HepG2 (cell line): ENCODE results near the gene SP110. TPM values are rescaled to one million over a fixed set of nuclear protein-coding genes. Genes with fewer than 3 reads are reported as not detected.

Source experiments
- ARNT2 ChIP-seq: sonication (generic); formaldehyde crosslinking; IDR thresholded peaks from 2 replicates; pipeline ENCODE4 v1.8.0; 2022; ENCODE audit warnings: mild to moderate bottlenecking, low read depth, missing genetic modification reagents, moderate library complexity
- CCAR2 ChIP-seq: fragments of 200-400 bp; formaldehyde crosslinking; optimal IDR thresholded peaks from 2 replicates; pipeline ENCODE3; 2018; ENCODE audit warnings: low read depth, mild to moderate bottlenecking, low read length, moderate library complexity
- FLYWCH1 ChIP-seq: sonication (generic); formaldehyde crosslinking; IDR thresholded peaks from 2 replicates; pipeline ENCODE4 v1.8.1; 2023; ENCODE audit warnings: mild to moderate bottlenecking, missing genetic modification reagents
- FOXC1 ChIP-seq: sonication (generic); formaldehyde crosslinking; IDR thresholded peaks from 2 replicates; pipeline ENCODE4 v1.8.0; 2022; ENCODE audit warnings: mild to moderate bottlenecking, missing genetic modification reagents, borderline replicate concordance
- LRRFIP1 ChIP-seq: sonication (generic); formaldehyde crosslinking; conservative IDR thresholded peaks from 2 replicates; pipeline ENCODE4 v1.4.0; 2020; ENCODE audit warnings: missing genetic modification reagents
- MIER3 ChIP-seq: IDR thresholded peaks from 2 replicates; pipeline ENCODE4 v1.6.1; 2016; ENCODE audit warnings: missing compliant biosample characterization, borderline replicate concordance
- MLXIP ChIP-seq: sonication (generic); formaldehyde crosslinking; IDR thresholded peaks from 2 replicates; pipeline ENCODE4 v1.9.0; 2021; ENCODE audit warnings: missing genetic modification reagents, borderline replicate concordance
- NCOA1 ChIP-seq: sonication (generic); formaldehyde crosslinking; IDR thresholded peaks from 2 replicates; pipeline ENCODE4 v1.9.0; 2021; ENCODE audit warnings: missing genetic modification reagents
- NFIC ChIP-seq: IDR thresholded peaks from 2 replicates; pipeline ENCODE4 v1.6.1; 2012; ENCODE audit warnings: mild to moderate bottlenecking, low read length, inconsistent platforms
- NFYB ChIP-seq: sonication (generic); formaldehyde crosslinking; IDR thresholded peaks from 2 replicates; pipeline ENCODE4 v1.4.0; 2020; ENCODE audit warnings: missing genetic modification reagents
- PLRG1 ChIP-seq: fragments of 450-650 bp; conservative IDR thresholded peaks from 2 replicates; pipeline ENCODE4 v1.6.1; 2016
- SNAI1 ChIP-seq: sonication (generic); formaldehyde crosslinking; IDR thresholded peaks from 2 replicates; pipeline ENCODE4 v1.5.0; 2020; ENCODE audit warnings: mild to moderate bottlenecking, missing genetic modification reagents, borderline replicate concordance
- THAP9 ChIP-seq: sonication (generic); formaldehyde crosslinking; IDR thresholded peaks from 2 replicates; pipeline ENCODE4; 2020; ENCODE audit warnings: missing genetic modification reagents, mild to moderate bottlenecking, borderline replicate concordance
- XBP1 ChIP-seq: sonication (generic); formaldehyde crosslinking; IDR thresholded peaks from 2 replicates; pipeline ENCODE4 v1.5.0; 2020; ENCODE audit warnings: missing genetic modification reagents
- ZC3H4 ChIP-seq: sonication (generic); formaldehyde crosslinking; IDR thresholded peaks from 2 replicates; pipeline ENCODE4 v1.4.0; 2020; ENCODE audit warnings: missing genetic modification reagents, borderline replicate concordance
- ZFX ChIP-seq: sonication (generic); formaldehyde crosslinking; IDR thresholded peaks from 2 replicates; pipeline ENCODE4 v1.4.0; 2020; ENCODE audit warnings: mild to moderate bottlenecking, low read depth, missing genetic modification reagents, moderate library complexity
- ZFYVE20 ChIP-seq: sonication (generic); formaldehyde crosslinking; IDR thresholded peaks from 2 replicates; pipeline ENCODE4 v1.8.0; 2023; ENCODE audit warnings: low read depth, mild to moderate bottlenecking, moderate library complexity, missing genetic modification reagents, borderline replicate concordance
- ZNF20 ChIP-seq: sonication (generic); formaldehyde crosslinking; IDR thresholded peaks from 2 replicates; pipeline ENCODE4 v1.4.0; 2020; ENCODE audit warnings: mild to moderate bottlenecking, moderate library complexity, missing genetic modification reagents
- ZNF468 ChIP-seq: sonication (generic); formaldehyde crosslinking; IDR thresholded peaks from 2 replicates; pipeline ENCODE4 v1.8.0; 2022; ENCODE audit warnings: mild to moderate bottlenecking, moderate library complexity, missing genetic modification reagents
- ZNF737 ChIP-seq: sonication (generic); formaldehyde crosslinking; IDR thresholded peaks from 2 replicates; pipeline ENCODE4 v1.5.0; 2020; ENCODE audit warnings: missing genetic modification reagents, mild to moderate bottlenecking, borderline replicate concordance
- ZNF749 ChIP-seq: sonication (generic); formaldehyde crosslinking; IDR thresholded peaks from 2 replicates; pipeline ENCODE4 v1.8.0; 2022; ENCODE audit warnings: mild to moderate bottlenecking, missing genetic modification reagents, moderate library complexity, borderline replicate concordance
- ZNF75D ChIP-seq: sonication (generic); formaldehyde crosslinking; IDR thresholded peaks from 2 replicates; pipeline ENCODE4 v1.8.1; 2023; ENCODE audit warnings: missing genetic modification reagents, mild to moderate bottlenecking, borderline replicate concordance
- polyA plus RNA-seq, 8 experiments: library from polyadenylated mRNA; depleted of rRNA in 3 of 8; stranded (reverse) in 7 of 8; unstranded in 1 of 8; fragments of >200 nt; fragmentation: Illumina TruSeq in 4 of 8; extraction: Trizol in 4 of 8; gene quantifications; 2 replicates each; pipeline versions ENCODE4 v1.2.1 to v1.2.3, GENCODE V29; 2011 to 2016; ENCODE audit warnings: low read depth in 4 of 8, missing spikeins in 1 of 8, mixed read lengths in 1 of 8; ENCODE audit not compliant: insufficient read depth in 1 of 8
- total RNA-seq, 5 experiments: library from RNA; depleted of rRNA; stranded (reverse); fragments of >200 nt; fragmentation: Illumina TruSeq; extraction: Trizol; gene quantifications; 2 replicates each; pipeline ENCODE4 v1.2.3, GENCODE V29; 2016; ENCODE audit warnings: low read depth in 1 of 5

Gene SP110
- total and polyA plus RNA-seq, 2 of the 13 experiments (the other 11 are each of a cell fraction or from before 2014, with no cell fraction given) = 7.9 to 10.4 TPM

GRCh38 chr2:230219419-230220331 lies at the start of gene SP110 (continued):
- TF ChIP-seq ZFX (CRISPR knock-in tag) (peak; percentile 40; the same call in 1 of the 2 replicates), ZNF749 (CRISPR knock-in tag) (no peak), FOXC1 (CRISPR knock-in tag) (no peak), ZNF20 (CRISPR knock-in tag) (no peak), FLYWCH1 (CRISPR knock-in tag) (no peak), CCAR2 (no peak), ZC3H4 (CRISPR knock-in tag) (no peak), ZFYVE20 (no peak), LRRFIP1 (CRISPR knock-in tag) (no peak), MLXIP (CRISPR knock-in tag) (no peak), THAP9 (CRISPR knock-in tag) (peak; percentile 77; the same call in 1 of the 2 replicates), XBP1 (CRISPR knock-in tag) (no peak), NFYB (no peak), MIER3 (CRISPR knock-in tag) (no peak), SNAI1 (no peak), ZNF737 (no peak), NCOA1 (no peak), ARNT2 (no peak), ZNF468 (no peak), ZNF75D (no peak), NFIC (no peak), PLRG1 (no peak)
